HG03565 (cell line): ENCODE results near the gene PER2.
"Not testable (repeated sequence)": the region's sequence is repeated elsewhere in the genome, so short reads cannot be mapped to it uniquely, and the experiment has no call there.

Experiments
- ATAC-seq: cut with Tn5 transposase; IDR thresholded peaks from one replicate; pipeline ENCODE4 v1.9.1; 2021; ENCODE audit warnings: mild to moderate bottlenecking, moderate library complexity; ENCODE audit not compliant: unreplicated experiment

The PER2 gene

GRCh38 chr2:238313289-238313990 is 25.0 kb upstream of the PER2 start:
- ATAC-seq: no peak

GRCh38 chr2:238310721-238311120 is 22.3 kb upstream of the PER2 start:
- ATAC-seq: not testable (repeated sequence)

DNA sequence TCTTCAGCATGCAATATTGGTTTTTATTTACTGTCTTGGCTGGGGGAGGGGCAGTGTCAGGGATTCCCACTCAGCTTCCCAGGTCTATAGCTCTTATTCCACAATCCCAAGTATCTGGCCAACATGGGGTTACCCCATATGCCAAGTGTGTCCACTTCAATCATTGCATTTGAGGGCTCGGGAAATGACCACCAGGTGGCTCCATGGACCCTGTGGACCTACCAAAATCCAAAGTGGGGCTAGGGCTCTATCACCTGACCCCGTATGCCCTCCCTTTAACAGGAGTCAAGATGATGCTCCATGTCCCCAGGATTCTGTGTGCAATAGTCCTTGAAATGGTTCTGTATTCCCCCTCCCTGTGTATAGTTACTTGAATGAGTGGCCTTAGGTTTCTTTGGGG is 19.8 kb upstream of the PER2 start:
- ATAC-seq: no peak

- ATAC-seq: no peak
Observed at GRCh38 chr2:238306672-238306998, 18.2 kb upstream of the PER2 start.

- ATAC-seq: no peak
Observed at GRCh38 chr2:238305965-238306671, 17.7 kb upstream of the PER2 start.

GRCh38 chr2:238305092-238305862 is 16.9 kb upstream of the PER2 start:
- no peak for ATAC-seq

DNA sequence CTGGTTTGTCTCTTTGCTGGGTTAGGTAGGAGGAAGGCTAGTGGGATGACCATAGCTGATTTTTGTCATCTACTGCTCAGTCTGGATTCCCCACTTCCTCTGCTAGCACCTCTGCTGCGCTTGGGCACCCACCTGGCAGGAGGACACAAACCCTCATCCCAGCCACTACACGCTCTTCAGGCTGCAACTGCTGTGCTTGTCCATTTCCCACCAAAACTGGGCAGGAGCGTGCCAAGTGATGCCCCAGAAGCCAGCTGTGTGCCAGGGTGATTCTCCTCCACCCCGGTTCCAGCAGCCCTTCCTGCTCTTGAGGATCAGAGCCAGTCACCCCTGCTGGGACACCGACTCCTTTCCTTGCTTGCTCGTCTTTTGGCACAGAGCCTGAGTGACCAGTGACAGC is 15.7 kb upstream of the PER2 start:
- no peak for ATAC-seq

DNA sequence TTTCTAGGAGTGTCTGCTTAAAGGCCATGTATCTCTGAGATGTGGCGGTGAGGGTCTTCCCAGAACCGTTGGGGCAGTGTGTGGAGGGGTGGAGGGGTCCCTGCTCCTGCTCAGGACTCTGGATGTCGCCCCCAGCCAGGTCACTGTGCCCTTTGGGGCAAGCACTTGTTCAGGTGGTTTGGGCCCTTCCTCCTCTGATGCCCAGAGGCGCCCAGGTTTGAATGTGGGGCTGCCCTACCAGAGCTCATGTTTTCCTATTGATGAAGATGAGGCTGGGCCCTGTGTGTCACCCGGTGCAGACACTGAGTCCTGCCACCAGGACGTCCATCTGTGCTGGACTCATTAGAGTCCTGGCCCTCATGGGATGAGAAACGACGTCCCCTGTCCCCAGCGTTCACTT is 14.3 kb upstream of the PER2 start:
- no peak for ATAC-seq

DNA sequence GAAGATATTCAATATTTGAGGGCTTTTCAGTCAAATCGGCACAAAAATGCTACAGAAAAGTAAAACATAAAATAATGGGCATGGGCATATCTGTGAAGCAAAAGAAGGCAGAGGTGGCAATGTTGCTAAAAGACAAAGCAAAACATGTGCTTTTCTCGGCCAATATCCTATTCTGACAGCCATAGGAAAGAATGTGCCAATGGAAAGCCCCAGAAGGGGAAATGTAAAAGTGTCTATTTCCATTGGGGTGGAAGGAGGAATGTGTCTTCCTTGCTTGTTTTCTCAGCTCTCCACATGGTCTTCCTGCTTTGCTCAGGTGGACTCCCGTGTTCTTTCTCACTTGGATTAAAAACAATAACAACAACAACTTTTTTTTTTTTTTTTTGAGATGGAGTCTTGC is 13.7 kb upstream of the PER2 start:
- no peak for ATAC-seq

DNA sequence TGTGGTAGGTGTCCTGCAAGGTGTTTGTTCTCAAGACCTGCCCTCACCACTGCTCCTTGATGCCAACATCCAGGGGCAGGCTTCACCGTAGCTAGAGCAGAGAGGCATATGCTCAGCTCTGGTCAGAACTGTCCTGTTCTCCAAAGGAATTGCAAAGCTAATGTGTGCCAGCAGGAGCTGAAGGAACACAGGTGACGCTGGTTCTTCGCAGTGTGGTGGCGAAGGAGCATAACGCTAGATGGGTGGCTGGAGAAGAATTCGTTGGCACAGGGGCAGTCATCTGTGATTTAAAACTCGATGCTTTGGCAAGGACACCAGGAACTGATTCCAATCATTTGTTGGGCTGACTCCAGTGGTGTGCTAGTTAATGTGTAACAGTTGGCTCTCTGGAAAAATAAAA is 11.4 kb upstream of the PER2 start:
- ATAC-seq: no peak

DNA sequence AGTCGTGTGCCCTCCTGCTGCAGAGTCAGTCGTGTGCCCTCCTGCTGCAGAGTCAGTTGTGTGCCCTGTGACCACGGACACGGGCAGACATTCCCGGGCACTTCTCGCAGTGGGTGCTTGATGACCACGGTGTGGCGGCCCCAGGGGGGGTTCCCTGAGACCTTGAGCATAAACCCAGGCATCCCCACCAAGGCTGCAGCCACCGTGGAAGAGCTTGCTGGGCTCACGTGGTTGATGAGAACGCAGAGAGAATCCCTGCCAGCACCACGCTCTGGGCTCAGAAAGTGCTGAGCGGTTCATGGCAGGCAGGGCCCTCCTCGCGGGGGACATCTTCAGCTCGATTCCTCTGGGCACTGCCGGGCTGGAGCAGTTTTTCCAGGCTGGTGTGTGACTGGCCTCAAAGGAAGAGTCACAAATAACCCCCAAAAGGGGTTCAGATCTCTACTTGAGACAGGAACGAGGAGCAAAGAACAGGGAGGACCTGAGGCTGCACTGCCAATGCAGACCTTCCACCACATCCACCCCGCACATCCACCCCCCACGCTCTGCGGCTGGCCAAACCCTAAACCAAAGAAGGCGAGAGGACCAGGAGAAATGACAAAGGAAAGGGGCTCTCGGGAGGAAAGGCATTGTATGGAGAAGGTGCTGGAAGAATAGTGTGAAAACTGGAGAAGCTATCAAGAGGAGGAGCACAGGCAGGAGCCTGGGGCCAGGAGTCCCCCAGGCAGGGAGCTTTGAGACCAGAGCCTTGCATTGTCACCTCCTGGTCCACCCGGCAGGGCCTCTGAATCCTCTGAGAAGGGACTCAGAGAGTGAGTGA is 8.4 kb upstream of the PER2 start:
- ATAC-seq: no peak

DNA sequence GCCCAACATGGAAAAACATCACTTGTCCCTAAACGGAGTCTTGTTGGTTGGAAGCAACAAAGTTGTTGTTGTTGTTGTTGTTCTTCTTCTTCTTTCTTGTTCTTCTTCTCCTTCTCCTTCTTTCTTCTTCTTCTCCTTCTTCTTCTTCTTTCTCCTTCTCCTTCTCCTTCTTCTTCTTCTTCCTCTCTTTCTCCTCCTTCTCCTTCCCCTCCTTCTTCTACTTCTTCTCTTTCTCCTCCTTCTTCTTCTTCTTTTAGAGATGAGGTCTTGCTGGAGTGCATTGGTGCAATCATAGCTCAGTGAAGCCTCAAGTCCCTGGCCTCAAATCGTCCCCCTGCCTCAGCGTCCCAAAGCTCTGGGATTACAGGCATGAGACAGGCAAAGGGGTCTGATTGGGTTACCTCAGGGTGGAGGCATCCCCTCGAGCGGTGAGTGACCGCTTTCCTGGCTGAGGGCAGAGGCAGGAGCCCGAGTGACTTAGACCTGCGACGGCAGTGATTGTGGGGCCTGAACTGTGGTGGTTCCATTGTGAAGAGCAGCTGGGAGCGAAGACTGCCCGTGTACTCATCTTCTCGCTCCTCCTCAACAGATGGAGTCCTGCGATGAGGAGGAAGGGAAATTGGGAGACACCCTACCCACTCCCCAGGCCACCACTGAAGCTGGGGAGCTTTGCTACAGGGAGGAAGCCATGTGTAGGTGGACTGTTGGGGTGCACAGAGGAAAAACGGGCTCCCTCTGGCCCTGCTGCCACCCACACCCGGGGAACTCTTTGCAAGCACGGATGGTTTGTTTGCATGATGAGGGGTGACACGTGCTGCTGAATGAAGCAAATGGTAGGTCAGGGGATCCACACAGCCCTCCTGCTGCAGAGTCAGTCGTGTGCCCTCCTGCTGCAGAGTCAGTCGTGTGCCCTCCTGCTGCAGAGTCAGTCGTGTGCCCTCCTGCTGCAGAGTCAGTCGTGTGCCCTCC is 7.0 kb upstream of the PER2 start:
- no peak for ATAC-seq

- ATAC-seq: no peak
Observed at GRCh38 chr2:238294393-238295143, 6.2 kb upstream of the PER2 start.

DNA sequence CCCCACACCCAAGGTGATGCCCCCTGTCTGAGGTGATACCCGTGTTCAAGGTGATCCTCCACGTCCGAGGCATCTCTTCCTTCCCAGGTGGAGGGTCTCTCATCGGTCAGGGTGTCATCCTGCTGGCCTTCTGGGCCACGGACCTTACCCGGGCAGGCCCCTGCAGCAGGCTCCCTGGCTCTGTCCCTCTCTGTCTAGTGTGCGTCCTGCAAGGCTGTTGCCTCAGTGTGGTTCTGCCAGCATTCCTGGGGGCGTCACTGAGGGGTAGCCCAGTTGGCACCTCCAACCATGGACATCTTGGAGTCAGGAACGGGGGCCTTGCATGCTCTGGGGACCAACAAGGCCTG is 5.6 kb upstream of the PER2 start:
- no peak for ATAC-seq

DNA sequence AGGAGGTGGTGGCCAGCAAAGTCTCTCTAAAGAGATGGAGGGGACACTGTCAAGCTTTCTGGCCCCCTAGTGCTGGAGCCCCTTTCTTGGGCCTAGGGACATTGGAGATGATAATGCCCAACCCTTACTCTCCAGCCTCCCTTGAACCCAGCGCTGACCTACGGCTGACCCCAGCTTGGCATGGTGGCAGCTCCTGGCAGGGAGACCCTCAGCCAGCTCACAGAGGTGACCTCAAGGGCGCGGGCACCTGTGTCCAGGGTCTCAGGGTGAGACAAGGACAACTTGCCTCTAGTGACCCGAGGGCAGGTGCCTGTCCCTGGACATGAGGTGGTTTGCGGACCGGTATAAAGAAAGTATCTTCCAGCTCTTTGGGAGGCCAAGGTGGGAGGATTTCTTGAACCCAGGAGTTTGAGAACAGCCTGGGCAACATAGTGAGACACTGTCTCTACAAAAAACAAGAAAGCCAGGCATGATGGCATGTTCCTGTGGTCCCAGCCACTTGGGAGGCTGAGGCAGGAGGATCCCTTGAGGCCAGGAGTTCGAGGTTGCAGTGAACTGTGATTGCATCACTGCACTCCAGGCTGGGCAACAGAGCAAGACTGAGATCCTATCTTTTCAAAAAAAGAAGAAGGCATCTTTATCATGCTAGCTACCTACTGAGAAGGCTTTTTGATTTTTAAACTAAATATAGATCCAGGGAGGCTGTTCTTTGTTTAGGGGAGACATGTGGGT is 3.3 kb upstream of the PER2 start:
- no peak for ATAC-seq

DNA sequence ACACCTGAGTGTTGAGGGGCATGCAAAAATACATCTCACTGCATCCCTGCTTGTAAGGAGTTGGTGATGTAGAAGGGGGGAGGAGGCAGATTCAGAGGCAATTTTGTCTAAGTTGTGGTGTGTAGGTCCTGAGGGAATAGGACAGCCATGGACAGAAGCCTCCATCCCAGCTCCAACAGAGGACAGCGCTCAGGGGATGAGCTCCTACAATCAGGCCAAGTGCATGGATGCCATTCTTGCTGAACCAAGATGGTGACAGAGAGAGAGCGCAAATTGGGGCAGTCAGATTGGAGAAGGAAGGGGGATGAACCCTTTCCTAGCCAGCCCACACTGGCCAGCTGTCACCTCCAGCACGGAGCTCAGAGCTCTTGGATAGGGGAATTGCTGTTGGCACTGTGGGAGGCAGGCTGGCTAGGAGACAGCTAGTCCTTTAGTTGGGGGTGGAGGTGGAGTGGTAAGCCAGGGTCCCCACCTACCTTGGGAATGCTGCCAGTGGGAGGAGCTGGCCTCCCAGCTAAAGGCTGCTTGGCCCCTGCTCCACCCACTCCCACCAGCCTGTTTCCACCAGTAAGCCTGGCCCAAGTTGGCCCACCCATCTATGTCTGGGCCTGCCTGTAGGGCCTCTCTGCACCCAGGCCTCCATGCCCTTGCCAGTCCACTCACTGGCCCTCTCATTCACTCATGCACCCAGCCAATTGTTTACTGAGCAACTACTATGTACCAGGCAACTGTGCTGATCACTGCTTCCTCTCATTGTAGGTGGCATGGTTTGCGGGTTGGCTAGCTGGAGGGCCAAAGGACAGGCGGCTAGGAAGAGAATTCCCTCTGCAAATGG is 2.5 kb upstream of the PER2 start:
- ATAC-seq: no peak

- no peak for ATAC-seq
Observed at GRCh38 chr2:238290091-238290509, 1.7 kb upstream of the PER2 start.

DNA sequence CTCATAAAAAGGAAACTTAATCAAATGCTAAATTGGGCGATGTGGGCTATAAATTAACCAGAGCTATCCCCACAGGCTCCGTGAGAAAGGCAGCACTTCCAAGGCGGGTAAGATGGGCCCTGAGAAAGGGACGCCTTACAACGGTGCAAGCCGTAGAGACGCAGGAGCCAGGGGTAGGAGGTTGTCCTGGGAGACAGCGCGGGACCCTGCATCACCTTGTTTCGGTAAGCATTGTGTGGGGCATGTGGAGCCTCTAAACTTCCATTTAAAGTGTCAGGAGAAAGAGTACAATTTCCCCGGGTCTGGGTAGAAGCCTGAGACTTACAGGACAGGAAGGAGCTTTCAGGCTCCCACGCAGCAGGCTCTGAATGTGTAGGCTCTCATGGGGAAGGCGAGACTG is 1.2 kb upstream of the PER2 start:
- ATAC-seq: no peak
